HG03354 (cell line): ENCODE data around the gene MGAT5.
A peak's percentile ranks its signal among the peaks of the same experiment; 100 is the strongest.

Experiments
- ATAC-seq: cut with Tn5 transposase; IDR thresholded peaks from one replicate; pipeline ENCODE4 v1.9.1; 2021; ENCODE audit warnings: mild to moderate bottlenecking; ENCODE audit not compliant: unreplicated experiment, poor library complexity, severe bottlenecking

The MGAT5 gene

DNA sequence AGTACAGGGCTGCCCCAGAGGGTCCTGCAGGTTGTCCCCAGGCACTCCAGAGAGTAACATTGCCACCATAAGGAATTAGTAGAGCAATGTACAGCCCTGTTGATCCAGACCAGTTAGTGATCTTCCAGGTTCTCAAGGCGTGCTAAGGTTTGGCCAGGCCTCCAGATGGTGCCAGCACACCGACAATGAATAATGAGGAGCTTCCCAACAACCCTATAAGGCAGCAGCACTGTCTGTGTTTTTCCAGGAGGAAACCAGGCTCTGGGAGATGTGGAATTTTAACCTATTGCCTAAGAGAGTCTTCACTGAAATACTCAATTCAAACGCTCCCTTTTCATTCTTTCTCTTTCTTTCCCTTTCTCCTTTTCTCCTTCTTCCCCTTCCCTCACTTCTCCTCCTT lies 122.1 kb downstream of the MGAT5 start:
- ATAC-seq = no peak

DNA sequence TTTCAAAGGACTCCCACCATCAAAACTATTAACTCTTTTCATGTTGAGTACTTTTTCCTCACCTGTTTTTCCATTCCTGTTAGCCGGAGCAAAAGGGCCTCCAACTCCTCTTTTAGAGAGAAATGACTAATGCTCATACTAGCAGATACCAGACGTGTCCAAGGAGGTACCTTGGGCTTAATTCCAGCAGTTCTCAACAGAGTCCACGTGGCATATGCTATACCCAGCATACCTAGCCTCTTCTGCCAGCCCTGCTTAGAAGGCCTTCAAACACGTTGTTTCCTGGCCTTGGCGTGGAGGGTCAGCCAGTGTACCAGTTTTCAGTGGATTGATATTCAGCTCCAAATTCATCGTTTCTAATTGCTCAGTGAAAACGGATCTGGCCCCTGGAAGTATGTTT lies 123.9 kb downstream of the MGAT5 start:
- no peak for ATAC-seq

DNA sequence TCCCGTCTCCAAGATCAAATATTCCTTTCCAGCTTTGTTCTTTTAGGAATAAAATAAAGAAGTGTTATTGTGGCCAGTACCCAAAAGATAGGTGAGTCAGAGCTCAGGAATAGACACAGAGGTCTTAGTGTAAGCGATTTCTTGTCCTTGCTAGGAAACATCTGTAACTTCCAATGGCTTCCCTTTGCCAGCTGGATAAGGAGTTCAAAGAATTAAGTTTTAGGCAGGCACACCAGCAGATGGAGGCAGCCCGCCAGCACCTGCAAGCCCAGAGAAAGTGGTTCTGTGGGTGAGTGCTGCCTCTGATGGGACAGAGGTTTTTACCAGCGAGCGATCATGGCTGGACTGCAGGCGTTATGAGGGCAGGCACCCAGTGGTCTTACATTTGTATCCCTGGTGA lies 125.4 kb downstream of the MGAT5 start:
- ATAC-seq = no peak

DNA sequence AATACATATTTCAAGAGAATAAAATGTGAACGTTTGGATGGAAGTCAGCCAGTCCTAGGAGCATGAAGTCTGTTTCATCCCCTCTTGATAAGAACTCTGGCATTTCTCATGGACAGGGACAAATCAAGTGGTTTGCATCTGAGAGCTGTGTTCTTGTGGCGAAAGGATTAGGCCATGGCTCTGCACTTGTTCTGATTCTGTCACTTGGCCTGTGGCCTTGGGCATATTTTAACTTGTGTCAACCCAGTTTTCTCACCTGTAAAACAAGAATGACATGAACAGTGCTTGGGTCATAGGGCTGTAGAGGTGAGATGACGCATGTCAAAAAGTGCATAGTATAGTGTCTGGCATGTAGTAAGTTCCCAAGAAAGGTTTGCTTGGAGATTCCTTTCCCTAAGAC lies 125.8 kb downstream of the MGAT5 start:
- no peak for ATAC-seq

DNA sequence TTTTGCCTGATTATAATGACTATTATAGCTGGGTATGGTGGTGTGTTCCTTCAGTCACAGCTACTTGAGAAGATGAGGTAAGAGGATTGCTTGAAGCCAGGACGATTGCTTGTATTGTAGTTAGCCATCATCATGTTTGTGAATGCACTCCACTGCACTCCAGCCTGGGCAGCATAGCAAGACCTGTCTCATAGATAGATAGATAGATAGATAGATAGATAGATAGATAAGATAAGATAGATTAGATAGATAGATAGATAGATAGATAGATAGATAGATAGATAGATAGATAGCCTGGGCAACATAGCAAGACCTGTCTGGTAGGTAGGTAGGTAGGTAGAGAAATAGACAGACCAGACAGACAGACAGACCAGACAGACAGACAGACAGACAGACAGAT lies 127.3 kb downstream of the MGAT5 start:
- ATAC-seq = no peak

DNA sequence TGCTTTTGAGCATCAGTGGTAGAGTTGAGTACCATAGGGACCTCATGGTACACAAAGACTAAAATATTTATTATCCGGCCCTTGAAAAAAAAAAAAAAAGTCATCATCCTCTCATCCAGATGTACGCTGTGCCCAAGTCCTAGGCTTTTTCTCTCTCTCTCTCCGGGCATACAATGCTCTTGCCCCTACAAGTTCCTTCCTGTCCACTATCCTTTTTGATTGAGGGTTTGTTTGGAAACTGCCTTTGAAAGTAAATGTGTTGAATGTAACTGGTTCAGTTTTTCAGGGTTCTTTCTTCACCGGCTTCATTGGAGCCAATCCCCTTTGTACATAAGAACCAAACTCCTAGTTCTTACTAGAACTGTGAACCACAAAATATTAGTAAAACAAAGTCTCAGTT lies 130.3 kb downstream of the MGAT5 start:
- ATAC-seq = no peak

DNA sequence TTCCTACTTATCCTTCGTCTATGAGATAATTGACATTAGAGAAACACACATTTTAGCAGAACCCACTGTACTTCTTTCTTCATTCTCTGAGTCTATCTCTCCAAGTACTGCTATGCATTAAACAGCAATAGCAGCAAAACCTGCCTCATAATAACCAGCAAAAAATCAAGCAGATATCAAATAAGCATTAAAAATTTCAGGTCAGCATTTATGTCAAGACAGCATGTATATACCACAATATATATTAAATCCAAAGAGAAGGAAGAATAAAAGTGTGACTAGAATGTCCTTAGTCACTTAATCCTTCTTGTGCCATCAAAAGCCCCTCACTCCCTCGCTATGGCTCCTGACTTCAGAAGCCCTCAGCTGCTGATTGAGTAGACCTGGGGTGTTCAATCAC lies 131.3 kb downstream of the MGAT5 start:
- no peak for ATAC-seq

DNA sequence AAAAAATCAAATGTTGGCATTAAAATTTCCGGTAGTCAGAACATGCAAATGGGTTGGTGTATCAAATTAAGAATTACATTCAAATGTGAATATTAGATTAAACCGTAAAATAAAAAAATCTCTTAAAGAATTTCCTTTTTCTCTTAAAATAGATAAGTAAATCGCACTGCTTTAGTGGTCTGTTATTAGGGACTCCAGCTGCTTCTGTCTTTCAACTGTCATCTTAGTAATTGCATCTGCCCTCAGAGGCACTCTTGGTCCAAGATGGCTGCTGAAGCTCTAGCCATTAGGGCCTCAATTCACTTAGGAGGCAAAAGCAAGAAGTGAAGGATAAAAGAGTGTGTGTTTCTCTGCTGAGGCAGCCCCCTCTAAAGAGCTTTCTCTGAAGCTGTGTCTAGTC lies 132.4 kb downstream of the MGAT5 start:
- no peak for ATAC-seq

DNA sequence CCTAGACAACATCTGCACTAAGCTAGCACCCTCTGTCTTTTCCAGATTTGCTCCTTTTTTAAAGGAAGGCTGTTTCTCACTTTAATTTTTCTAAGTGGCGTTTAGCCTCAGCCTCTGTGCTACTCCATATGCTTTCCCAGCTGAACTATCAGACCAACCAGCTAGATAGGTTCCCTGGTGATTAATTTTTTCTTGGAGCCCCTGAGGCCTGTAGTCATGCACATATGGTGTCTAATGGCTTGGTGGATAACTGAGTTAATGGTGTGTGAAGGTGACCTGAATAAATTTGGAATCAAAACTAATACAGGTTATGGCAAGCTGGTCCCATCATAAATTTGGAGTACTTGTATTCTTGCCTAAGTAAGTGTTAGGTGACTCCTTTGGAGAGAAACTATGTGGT lies 135.5 kb downstream of the MGAT5 start:
- ATAC-seq = no peak

DNA sequence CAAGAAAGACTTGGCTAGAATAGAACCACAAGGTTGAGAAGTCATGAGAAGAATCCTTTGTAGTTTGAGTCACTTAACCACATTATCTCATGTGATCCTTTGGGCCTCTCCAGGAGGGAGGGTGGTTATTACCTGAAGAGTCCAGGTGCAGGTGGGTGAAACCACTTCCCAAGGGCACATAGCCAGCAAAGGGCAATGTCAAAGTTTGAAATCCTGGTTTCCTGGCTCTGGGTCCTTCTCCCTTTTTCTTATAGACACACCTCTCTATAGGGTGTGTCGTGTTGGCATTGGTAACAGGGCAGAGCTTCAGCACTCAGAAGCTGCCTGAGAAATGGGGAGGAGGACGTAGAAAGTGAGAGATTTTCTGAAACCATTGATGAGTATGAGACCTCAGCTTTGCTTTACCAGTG lies 137.9 kb downstream of the MGAT5 start:
- peak; percentile 83 for ATAC-seq

DNA sequence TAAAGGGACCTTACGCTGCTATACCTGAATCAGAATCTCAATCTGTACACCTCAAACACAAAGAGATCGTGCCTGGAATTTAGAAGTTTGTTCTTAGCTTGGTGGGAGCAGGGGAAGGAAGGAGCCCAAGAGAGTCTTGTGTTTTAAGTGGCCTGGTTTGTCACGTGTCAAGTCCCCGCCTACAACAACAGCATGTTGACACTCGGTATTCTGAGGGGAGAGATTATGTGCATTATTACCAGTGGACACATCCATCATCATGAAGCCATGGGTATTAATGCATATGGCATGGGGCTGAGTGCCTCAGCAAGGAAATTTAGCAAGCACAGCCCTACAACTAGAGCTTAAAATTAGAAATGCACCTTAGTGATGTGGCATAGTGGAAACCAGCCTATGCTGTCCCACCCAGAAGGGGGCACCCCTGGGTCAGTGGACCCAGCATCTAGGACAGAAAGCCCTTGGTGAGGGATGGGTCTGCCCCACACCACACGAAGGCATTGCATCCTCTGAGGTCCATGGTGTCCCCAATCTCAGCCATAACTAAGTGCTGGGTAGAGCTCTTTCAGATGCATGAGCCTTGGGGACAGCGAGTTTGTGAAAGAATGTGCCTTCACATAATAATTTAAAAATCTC lies 138.7 kb downstream of the MGAT5 start:
- no peak for ATAC-seq

DNA sequence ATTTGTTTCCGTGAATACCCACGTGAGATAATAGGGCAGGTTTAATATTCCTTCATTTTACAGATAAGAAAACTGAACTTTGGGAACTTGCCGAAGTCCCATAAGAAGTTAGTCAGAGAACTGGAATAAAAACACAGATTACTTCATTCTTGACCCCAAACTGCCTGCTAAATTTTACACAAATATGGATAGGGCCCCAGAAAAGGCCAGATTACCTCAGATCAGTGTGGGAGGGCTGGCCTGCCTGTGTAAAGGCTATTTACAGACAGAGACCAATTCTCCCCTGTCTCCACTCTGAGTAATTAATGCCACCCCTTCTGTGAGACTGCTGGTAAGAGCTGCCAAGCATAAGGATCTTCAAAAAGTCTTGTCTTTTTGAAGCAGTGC lies 139.2 kb downstream of the MGAT5 start:
- ATAC-seq = no peak

DNA sequence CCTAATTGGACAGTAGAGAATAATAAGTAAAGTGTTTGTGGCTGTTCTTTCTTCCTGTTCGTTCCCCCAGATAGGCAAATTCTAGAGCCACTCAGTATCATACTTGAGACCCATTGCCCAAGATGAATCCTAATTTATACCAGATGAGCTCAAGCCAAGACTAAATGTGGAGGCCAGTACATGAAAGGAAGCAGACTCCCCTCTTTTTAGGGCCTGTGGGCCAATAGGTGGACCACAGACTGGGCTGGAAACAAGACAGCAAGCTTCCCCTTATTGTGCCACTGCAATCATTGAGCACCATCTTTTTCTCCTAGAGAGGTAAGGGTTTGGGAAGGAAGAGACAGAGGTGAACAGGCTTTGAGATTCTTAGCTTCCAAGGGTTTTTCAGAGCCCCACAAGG lies 141.9 kb downstream of the MGAT5 start:
- no peak for ATAC-seq

DNA sequence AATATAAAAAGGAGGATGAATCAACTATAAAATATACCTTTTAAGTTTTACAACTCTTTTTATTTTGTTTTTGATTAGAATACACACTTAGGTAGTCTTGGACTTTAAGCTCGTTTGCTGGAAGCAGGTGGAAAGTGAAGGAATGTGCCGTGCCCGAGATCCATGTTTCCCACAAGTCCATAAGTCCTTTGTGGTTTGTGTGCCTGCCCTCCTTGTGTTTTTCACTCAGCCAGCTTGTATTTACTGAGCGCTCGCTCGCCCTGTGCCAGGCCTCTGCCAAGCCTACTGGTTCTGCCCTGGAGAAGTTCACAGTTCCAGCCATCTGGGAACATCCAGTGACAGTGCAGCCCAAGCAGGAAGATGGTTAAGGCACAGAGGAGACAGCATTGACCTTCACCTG lies 142.6 kb downstream of the MGAT5 start:
- ATAC-seq = no peak

DNA sequence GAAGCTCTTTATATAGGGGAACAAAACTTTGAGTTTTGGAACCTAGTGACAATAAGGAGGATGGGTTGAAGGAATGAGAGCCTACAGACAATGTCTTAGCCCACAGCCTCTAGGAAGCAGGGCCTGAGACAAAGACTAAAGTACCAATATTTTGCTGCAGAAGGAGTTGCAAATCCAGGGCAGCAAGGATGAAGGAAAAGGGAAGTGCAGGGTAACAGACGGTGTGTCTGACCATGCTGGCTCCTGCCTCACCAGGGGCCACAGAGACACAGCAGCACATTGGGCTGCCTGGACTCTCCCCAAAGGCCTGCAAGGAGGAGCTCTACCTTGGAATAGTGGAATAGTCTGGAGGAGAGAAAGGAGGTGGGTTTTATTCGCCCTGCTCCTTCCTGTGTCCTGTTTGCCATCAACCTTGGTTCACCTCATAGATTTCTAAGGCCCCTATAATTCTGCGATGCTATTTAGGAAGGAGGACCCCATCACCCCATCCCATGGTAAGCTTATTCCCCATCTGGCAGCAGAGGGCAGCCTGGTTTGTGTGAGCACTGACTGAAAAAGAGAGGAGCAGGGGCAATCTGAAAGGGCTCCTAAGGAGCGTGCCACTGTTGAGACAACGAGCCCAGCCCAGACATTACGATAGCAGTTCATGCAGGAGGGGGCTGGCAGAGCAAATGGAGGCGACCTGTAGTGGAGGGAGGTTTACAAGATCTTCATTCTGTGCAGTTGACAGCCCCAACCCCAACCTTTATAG lies 143.4 kb downstream of the MGAT5 start:
- no peak for ATAC-seq

DNA sequence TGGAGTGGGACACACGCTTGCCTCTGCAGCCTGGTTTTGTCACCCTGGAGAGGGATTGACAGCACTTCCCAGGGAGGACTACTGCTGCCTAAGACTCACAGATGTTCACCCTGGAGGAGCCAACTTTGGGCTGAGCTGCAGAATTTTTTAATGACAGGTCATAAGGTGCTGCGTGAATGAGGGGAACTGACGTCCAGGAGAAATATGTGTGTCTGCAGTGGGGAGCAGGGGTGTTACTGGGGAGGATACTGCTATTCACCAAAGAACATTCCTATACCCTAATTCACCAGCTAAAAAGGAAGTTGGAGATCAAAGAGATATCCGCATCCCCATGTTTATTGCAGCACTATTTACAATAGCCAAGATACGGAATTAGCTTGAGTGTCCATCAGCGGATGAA lies 144.4 kb downstream of the MGAT5 start:
- ATAC-seq = no peak

DNA sequence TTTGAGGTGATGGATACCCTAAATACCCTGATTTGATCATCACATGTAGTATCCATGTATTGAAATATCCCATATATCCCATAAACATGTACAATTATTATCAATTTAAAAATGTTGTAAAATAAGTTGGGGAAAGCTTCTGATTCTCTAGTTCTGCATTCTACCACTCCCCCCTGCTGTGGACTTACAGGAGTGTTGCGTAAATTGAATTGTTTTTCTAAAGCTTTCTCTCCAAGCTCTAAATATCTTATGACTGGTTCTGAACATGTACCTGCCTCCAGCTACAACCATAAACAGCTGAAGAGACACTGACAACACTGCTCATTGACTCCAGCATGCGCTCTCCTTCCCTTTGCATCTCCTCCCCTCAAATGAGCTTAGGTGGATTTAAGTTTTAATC lies 145.2 kb downstream of the MGAT5 start:
- no peak for ATAC-seq

DNA sequence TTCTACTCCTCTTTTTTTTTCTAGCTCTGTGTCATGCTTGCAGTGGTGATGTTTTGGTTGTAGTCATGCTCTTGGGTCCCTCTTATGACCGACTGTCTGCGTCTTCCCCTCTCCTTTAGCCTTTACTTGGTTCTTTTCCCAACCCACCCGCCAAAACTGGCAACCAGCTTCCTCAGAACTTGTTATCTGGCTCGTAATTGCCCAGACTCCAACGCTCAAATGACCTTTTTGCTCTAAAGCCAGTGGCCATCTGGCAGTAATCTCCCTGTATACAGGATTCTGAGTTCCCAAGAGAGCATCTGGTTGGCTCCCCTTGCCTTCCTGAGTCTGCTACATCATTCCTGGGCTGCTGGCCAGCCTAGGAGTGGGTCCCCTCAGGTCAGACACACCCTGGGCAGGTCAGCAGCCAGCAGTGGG lies 147.2 kb downstream of the MGAT5 start:
- ATAC-seq = no peak

DNA sequence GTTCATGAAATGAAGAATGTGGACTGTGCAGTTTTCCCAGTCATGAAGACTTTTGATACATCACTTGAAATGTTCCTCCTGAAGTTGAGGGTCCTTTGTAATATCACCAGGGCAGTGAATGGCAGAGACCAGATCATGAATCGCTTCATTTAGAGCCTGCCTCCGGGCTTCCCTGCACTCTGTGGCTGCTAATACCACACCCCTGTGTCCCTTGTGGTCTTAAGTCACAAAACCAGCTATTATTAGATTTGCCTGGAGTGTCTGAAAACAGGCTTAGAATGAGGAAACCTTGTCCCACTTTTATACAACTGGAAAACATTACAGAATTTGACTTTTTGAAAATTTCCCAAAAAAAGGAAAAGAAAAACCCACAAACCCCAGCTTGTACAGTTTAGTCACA lies 147.9 kb downstream of the MGAT5 start:
- ATAC-seq = no peak

DNA sequence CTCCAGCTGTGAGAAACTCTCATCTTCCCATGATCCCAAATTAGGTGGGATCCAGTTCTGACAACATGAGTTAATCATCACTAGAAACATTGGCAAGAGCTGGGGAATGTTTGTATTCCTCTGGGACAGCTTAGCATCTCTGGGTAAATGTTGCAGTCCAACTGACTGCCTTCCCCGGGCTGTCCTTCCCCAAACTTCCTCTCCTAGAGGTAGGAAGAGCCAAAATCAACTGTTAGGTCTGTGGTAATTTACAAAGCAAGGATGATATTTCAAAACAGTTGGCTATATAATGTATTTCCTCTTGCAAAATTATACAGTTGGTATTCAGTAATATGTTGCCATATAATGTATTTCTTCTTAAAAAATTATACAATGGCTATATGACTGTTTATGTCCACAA lies 148.5 kb downstream of the MGAT5 start:
- no peak for ATAC-seq

DNA sequence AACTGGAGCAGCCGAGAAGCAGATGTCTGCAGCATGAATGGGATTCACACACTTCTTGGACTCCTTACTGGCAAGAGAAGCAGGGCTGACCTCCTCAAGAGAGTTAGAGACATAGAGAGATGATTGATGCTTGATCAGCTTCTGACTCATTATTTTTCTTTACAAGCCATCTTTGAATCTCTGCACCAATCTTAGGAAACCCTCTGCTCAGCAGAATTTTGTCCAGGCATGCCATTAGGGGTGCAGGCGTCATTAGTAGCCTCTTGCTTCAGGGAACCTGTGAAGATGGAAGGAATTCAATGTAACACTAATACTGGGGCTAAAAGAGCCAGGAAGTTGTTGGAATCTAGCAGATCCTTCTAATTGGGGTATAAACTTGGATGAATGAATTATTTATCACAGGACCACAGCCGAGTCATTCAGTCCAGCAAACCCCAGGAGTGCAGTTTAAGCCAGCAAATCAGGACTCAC lies 151.8 kb downstream of the MGAT5 start:
- ATAC-seq = no peak

DNA sequence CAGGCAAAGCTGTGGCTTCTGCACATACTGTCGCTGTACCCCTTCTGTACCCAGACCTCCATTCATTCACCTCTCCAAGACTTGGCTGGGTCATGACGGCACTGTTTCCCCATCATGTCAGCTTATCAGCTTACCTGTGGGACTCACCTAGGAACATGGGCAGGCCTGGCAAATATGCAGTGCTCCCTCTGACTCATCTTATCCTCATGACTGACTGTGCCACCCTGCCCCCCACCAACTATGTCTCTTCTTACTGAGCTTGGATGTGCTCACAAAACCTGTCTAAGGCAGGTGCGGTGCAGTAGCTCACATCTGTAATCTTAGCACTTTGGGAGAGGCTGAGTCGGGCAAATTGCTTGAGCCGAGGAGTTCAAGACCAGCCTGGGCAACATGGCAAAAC lies 152.4 kb downstream of the MGAT5 start:
- no peak for ATAC-seq
